GM21528 (cell line): Measurements from ENCODE around the gene RASAL3.
A peak's percentile ranks its signal among the peaks of the same experiment; 100 is the strongest.
"Not testable (repeated sequence)": the region's sequence is repeated elsewhere in the genome, so short reads cannot be mapped to it uniquely, and the experiment has no call there.

Experiments
- ATAC-seq: cut with Tn5 transposase; IDR thresholded peaks from one replicate; pipeline ENCODE4 v1.9.1; 2021; ENCODE audit warnings: mild to moderate bottlenecking, moderate library complexity; ENCODE audit not compliant: unreplicated experiment, low FRiP score

RASAL3 gene

GRCh38 chr19:15475169-15475568 is 10.8 kb upstream of the RASAL3 start:
- no peak for ATAC-seq

GRCh38 chr19:15473821-15474220 is 9.5 kb upstream of the RASAL3 start:
- ATAC-seq, result not testable (repeated sequence)

- ATAC-seq, result no peak
These were observed 7.3 kb upstream of the RASAL3 start for GRCh38 chr19:15471639-15472101.

GRCh38 chr19:15469513-15470297 is 5.4 kb upstream of the RASAL3 start:
- ATAC-seq, result no peak

GRCh38 chr19:15468675-15469512 is 4.5 kb upstream of the RASAL3 start:
- no peak for ATAC-seq

GRCh38 chr19:15467734-15468214 is 3.4 kb upstream of the RASAL3 start:
- no peak for ATAC-seq

GRCh38 chr19:15466851-15467733 is 2.7 kb upstream of the RASAL3 start:
- ATAC-seq, result peak; percentile 38

GRCh38 chr19:15463861-15464371 is 428 bp downstream of the RASAL3 start:
- no peak for ATAC-seq

GRCh38 chr19:15461694-15462093 is 2.6 kb downstream of the RASAL3 start:
- no peak for ATAC-seq

- no peak for ATAC-seq
These were observed 6.5 kb downstream of the RASAL3 start for GRCh38 chr19:15457701-15458484.

GRCh38 chr19:15456871-15457700 is 7.3 kb downstream of the RASAL3 start:
- ATAC-seq, result no peak

- ATAC-seq, result no peak
These were observed 7.9 kb downstream of the RASAL3 start for GRCh38 chr19:15456441-15456840.

GRCh38 chr19:15455996-15456395 is 8.3 kb downstream of the RASAL3 start:
- ATAC-seq, result no peak

GRCh38 chr19:15453906-15454860 is 10.2 kb downstream of the RASAL3 start:
- ATAC-seq, result no peak

GRCh38 chr19:15453091-15453578 is 11.2 kb downstream of the RASAL3 start:
- ATAC-seq, result no peak

- no peak for ATAC-seq
These were observed 12.0 kb downstream of the RASAL3 start for GRCh38 chr19:15452111-15453047.
